Gastrocnemius medialis (tissue), 4 donors: ENCODE results near the gene GPR173. TPM values are rescaled to one million over a fixed set of nuclear protein-coding genes. Genes with fewer than 3 reads are reported as not detected.

ENCODE experiments used
- ATAC-seq, 2 donors: fragments of 150-250 bp; one replicate each; pipeline ENCODE4 v1.9.1; 2016
- DNase-seq, 2 donors: peaks; one replicate each; pipeline ENCODE4 v3.0.0-alpha.2; 2019
- H3K27ac ChIP-seq, 4 donors: fragments of 200-600 bp; sonication (generic); 1 replicate in 1 of 4; 2 replicates in 3 of 4; pipeline ENCODE4 v1.5.1; 2016 to 2018; ENCODE audit warnings: mild to moderate bottlenecking in 2 of 4, moderate library complexity in 1 of 4
- H3K27me3 ChIP-seq, 3 donors: fragments of 200-600 bp; sonication (generic) in 2 of 3; 1 replicate in 1 of 3; 2 replicates in 2 of 3; pipeline versions ENCODE4 v1.5.1 to v1.6.0; 2016 to 2019; ENCODE audit warnings: mild to moderate bottlenecking in 1 of 3, moderate library complexity in 1 of 3
- H3K36me3 ChIP-seq, 2 donors: fragments of 200-600 bp; sonication (generic) in 1 of 2; one replicate each; pipeline ENCODE4 v1.5.1; 2017 to 2018
- H3K4me1 ChIP-seq, 2 donors: fragments of 200-600 bp; sonication (generic) in 1 of 2; one replicate each; pipeline ENCODE4 v1.5.1; 2016 to 2017; ENCODE audit warnings: mild to moderate bottlenecking in 2 of 2
- H3K4me3 ChIP-seq, 4 donors: fragments of 200-600 bp; sonication (generic) in 3 of 4; 1 replicate in 1 of 4; 2 replicates in 3 of 4; pipeline ENCODE4 v1.5.1; 2016 to 2019; ENCODE audit warnings: mild to moderate bottlenecking in 2 of 4
- H3K9me3 ChIP-seq, 3 donors: fragments of 200-600 bp; sonication (generic) in 2 of 3; 1 replicate in 1 of 3; 2 replicates in 2 of 3; pipeline ENCODE4 v1.5.1; 2016 to 2019
- CTCF ChIP-seq, 5 experiments: fragments of 450-650 bp in 3 of 5; fragments of 200-600 bp in 2 of 5; sonication (generic) in 2 of 5; IDR thresholded peaks in 4 of 5; conservative IDR thresholded peaks in 1 of 5; 1 replicate in 4 of 5; 2 replicates in 1 of 5; pipeline ENCODE4 v1.5.1; 2016 to 2019; ENCODE audit warnings: antibody characterized with exemption in 5 of 5, mild to moderate bottlenecking in 3 of 5, moderate library complexity in 3 of 5
- POLR2A ChIP-seq, 2 donors: fragments of 450-650 bp; IDR thresholded peaks; one replicate each; pipeline ENCODE4 v1.6.1; 2017; ENCODE audit warnings: antibody characterized with exemption in 2 of 2, mild to moderate bottlenecking in 2 of 2, moderate library complexity in 2 of 2
- in situ Hi-C, 4 donors: fragments of 200-750 bp; cut with MboI; loops; one replicate each; pipeline versions ENCODE4 v1.15.0 to v1.8.0; 2017; ENCODE audit warnings: low sequenced_read_pairs in 4 of 4
- intact Hi-C: fragments of 100-400 bp; cut with DNase I; formaldehyde crosslinking; loops from one replicate; pipeline ENCODE4 v1.15.1; 2023; ENCODE audit warnings: low total_unique reads
- total RNA-seq, 4 donors: library from RNA; depleted of rRNA; stranded (reverse); fragments of >200 nt; gene quantifications; one replicate each; pipeline versions ENCODE4 v1.1.0 to v1.2.3, GENCODE V29; 2016

Gene GPR173
- total RNA-seq, 4 donors from 2014 or later, result 0.07 to 0.31 (median 0.10) TPM; not detected in 1

- no peak for TF ChIP-seq POLR2A (IDR thresholded peaks at IDR 0.05)
- TF ChIP-seq CTCF (IDR thresholded peaks at IDR 0.05 in 4 of 5, conservative IDR thresholded peaks at IDR 0.05 in 1 of 5), result no peak
- DNase-seq (no peak), ATAC-seq (no peak)
- Histone ChIP-seq H3K36me3 (no peaks in the 10 kb centered on the region), H3K9me3 (no peaks in the 10 kb centered on the region), H3K27me3 (peaks cover 0 to 11% (median 0%) of the 10 kb centered on the region in 3 donors), H3K4me1 (no peaks in the 10 kb centered on the region), H3K4me3 (no peak overlapping the region), H3K27ac (no peak overlapping the region)
- intact Hi-C loops, result no loop called here
- in situ Hi-C loops, result no loop called here
These were observed 9.4 kb upstream of the GPR173 start for GRCh38 chrX:53039236-53039635.

GRCh38 chrX:53044995-53045394 lies 3.6 kb upstream of the GPR173 start:
- no peaks in the 10 kb centered on the region for H3K36me3 ChIP-seq
- H3K27me3 ChIP-seq, result peaks cover 0 to 14% (median 7%) of the 10 kb centered on the region in 3 donors
- ATAC-seq, result no peak

GRCh38 chrX:53047228-53047627 lies 1.4 kb upstream of the GPR173 start:
- ATAC-seq (no peak), DNase-seq (no peak)
- Histone ChIP-seq H3K4me1 (no peaks in the 10 kb centered on the region), H3K4me3 (no peak overlapping the region), H3K36me3 (no peaks in the 10 kb centered on the region), H3K9me3 (no peaks in the 10 kb centered on the region), H3K27me3 (peaks cover 0 to 25% (median 7%) of the 10 kb centered on the region in 3 donors), H3K27ac (no peak overlapping the region)
- TF ChIP-seq POLR2A (IDR thresholded peaks at IDR 0.05) (no peak), CTCF (IDR thresholded peaks at IDR 0.05 in 4 of 5, conservative IDR thresholded peaks at IDR 0.05 in 1 of 5) (no peak)
- intact Hi-C loops (no loop called here), in situ Hi-C loops (no loop called here)

More at GRCh38 chrX:53044995-53045394, 3.6 kb upstream of the GPR173 start:
- DNase-seq, result no peak
- TF ChIP-seq CTCF (IDR thresholded peaks at IDR 0.05 in 4 of 5, conservative IDR thresholded peaks at IDR 0.05 in 1 of 5), result no peak
- no peak for TF ChIP-seq POLR2A (IDR thresholded peaks at IDR 0.05)
- in situ Hi-C loops, result no loop called here
- Histone ChIP-seq H3K4me1 (no peaks in the 10 kb centered on the region), H3K9me3 (no peaks in the 10 kb centered on the region), H3K4me3 (no peak overlapping the region), H3K27ac (no peak overlapping the region)
- intact Hi-C loops, result no loop called here

- peaks cover 0 to 25% (median 7%) of the 10 kb centered on the region in 3 donors for H3K27me3 ChIP-seq
- intact Hi-C loops (no loop called here), in situ Hi-C loops (no loop called here)
- TF ChIP-seq CTCF (IDR thresholded peaks at IDR 0.05 in 4 of 5, conservative IDR thresholded peaks at IDR 0.05 in 1 of 5) (no peak), POLR2A (IDR thresholded peaks at IDR 0.05) (no peak)
- H3K4me3 ChIP-seq, result peak overlapping the region in 2 of 4 donors; percentile 31 to 44
- no peaks in the 10 kb centered on the region for H3K36me3 ChIP-seq
- H3K4me1 ChIP-seq, result no peaks in the 10 kb centered on the region
- DNase-seq, result no peak
- no peak for ATAC-seq
- no peaks in the 10 kb centered on the region for H3K9me3 ChIP-seq
- H3K27ac ChIP-seq, result no peak overlapping the region
These were observed 533 bp downstream of the GPR173 start for GRCh38 chrX:53049127-53049517.

GRCh38 chrX:53050841-53051240 lies 2.3 kb downstream of the GPR173 start:
- intact Hi-C loops, result no loop called here
- in situ Hi-C loops, result no loop called here

More at GRCh38 chrX:53050841-53051240, 2.3 kb downstream of the GPR173 start:
- no peak overlapping the region for H3K27ac ChIP-seq
- no peaks in the 10 kb centered on the region for H3K36me3 ChIP-seq
- TF ChIP-seq CTCF (IDR thresholded peaks at IDR 0.05 in 4 of 5, conservative IDR thresholded peaks at IDR 0.05 in 1 of 5) (no peak), POLR2A (IDR thresholded peaks at IDR 0.05) (no peak)
- no peaks in the 10 kb centered on the region for H3K9me3 ChIP-seq
- no peak for DNase-seq
- no peaks in the 10 kb centered on the region for H3K4me1 ChIP-seq
- no peak for ATAC-seq
- no peak overlapping the region for H3K4me3 ChIP-seq
- H3K27me3 ChIP-seq, result peaks cover 0 to 25% (median 7%) of the 10 kb centered on the region in 3 donors
